Measurements from ENCODE around the gene RGL3. TPM values are rescaled to one million over a fixed set of nuclear protein-coding genes. Genes with fewer than 3 reads are reported as not detected.

The RGL3 gene
- total RNA-seq, 1 donor from 2014 or later, result 3.6 TPM

DNA sequence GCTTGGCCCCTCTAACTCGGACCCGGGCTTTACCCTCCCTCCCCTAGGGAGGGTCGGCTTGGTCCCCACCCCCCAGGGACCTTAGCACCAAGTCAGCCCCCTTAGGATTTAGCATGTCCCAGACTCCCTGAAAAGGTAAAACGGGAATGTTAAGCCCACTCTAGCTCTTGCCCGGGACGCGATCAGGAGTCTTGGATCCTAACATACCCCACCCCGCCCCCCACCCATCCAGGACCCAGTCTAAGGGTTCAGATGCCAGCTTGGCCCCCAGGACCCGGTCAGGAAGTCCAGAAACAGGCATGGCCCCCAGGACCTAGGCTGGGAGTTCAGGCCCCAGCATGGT, 35.4 kb downstream of the RGL3 start:
- no peak overlapping the region for H3K9ac ChIP-seq (ENCODE audit: low read length)
- H3K4me3 Mint-ChIP-seq (ENCODE audit: unreplicated experiment), result peak overlapping the region; percentile 76
- H3K9me3 Mint-ChIP-seq (ENCODE audit: unreplicated experiment), result no peaks in the 10 kb centered on the region
- peaks cover 19% of the 10 kb centered on the region for H3K4me1 ChIP-seq (ENCODE audit: insufficient read depth, low read length)
- no peak for FAIRE-seq
- no peaks in the 10 kb centered on the region for H3K9me3 ChIP-seq (ENCODE audit: insufficient read depth, low read depth, low read length)
- TF ChIP-seq, protein P1, sequence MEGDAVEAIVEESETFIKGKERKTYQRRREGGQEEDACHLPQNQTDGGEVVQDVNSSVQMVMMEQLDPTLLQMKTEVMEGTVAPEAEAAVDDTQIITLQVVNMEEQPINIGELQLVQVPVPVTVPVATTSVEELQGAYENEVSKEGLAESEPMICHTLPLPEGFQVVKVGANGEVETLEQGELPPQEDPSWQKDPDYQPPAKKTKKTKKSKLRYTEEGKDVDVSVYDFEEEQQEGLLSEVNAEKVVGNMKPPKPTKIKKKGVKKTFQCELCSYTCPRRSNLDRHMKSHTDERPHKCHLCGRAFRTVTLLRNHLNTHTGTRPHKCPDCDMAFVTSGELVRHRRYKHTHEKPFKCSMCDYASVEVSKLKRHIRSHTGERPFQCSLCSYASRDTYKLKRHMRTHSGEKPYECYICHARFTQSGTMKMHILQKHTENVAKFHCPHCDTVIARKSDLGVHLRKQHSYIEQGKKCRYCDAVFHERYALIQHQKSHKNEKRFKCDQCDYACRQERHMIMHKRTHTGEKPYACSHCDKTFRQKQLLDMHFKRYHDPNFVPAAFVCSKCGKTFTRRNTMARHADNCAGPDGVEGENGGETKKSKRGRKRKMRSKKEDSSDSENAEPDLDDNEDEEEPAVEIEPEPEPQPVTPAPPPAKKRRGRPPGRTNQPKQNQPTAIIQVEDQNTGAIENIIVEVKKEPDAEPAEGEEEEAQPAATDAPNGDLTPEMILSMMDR (IDR thresholded peaks at IDR 0.05; ENCODE audit: insufficient read depth, low read depth, low read length), result no peak
- TF ChIP-seq EZH2 (IDR thresholded peaks at IDR 0.05; ENCODE audit: insufficient read depth, low read length), result no peak
- no peak for DNase-seq (ENCODE audit: low read depth)
- no peaks in the 10 kb centered on the region for H3K36me3 Mint-ChIP-seq (ENCODE audit: low read depth, unreplicated experiment)
- peak overlapping the region; percentile 69 for H3K4me2 ChIP-seq (ENCODE audit: low read length)
- H3K4me3 ChIP-seq (ENCODE audit: insufficient read depth, low read depth, low read length), result no peak overlapping the region
- peaks cover 1% of the 10 kb centered on the region for H3K4me1 Mint-ChIP-seq (ENCODE audit: low read depth, unreplicated experiment)
- H3K79me2 ChIP-seq (ENCODE audit: insufficient read depth, low read length), result no peaks in the 10 kb centered on the region
- H2AFZ ChIP-seq (ENCODE audit: low read depth, low read length), result no peak overlapping the region
- peaks cover 13% of the 10 kb centered on the region for H3K27me3 ChIP-seq (ENCODE audit: insufficient read depth, low read length)
- H3K27ac Mint-ChIP-seq (ENCODE audit: unreplicated experiment), result no peak overlapping the region
- H4K20me1 ChIP-seq (ENCODE audit: insufficient read depth, low read length), result no peaks in the 10 kb centered on the region
- H3K27me3 Mint-ChIP-seq (ENCODE audit: low read depth, unreplicated experiment), result peaks cover 7% of the 10 kb centered on the region
- no peak overlapping the region for H3K27ac ChIP-seq (ENCODE audit: low read depth, low read length)
- H3K36me3 ChIP-seq (ENCODE audit: insufficient read depth, low read length), result no peaks in the 10 kb centered on the region

DNA sequence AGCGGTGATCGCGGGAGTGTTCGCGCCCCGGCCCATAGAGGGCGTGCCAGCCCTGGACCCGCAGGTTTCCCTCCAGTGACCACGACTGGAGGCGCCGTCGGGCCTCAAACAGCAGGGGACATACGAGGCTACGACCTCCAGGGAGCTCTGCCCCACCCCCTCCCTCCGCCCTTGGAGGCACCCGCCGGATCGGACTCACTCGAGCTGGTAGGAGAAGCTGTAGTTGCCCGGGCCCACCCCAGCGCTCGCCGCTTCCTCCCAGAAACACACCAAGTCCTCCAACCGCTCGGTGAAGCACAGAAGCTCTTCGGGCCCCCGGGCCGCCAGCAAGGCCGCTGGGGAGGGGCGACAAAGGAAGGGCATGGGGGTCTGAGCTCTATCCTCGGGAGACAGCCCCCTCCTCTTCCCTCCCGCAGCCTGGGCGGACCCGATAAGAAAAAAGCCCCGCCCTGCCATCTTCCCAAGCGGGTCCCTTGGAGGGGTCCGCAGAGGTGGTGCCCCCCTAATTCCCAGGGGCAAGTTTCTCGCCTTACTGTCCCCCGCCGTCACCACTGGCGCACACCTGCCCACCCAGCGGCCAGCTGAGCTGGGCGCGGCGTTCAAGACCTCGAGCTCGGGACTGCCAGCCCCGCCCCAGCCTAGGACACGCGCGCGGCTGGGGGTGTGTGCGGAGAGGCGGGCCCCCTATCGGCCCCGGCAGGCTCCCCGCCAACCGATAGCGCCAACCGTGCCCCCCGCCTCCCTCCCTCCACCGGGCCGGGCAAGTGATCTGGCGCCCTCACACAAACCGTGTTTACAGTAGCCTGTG, 36.0 kb downstream of the RGL3 start:
- Histone ChIP-seq H4K20me1 (ENCODE audit: insufficient read depth, low read length) (peaks cover 4% of the 10 kb centered on the region), H3K4me3 (ENCODE audit: insufficient read depth, low read depth, low read length) (peak overlapping the region; percentile 1), H3K36me3 (ENCODE audit: insufficient read depth, low read length) (no peaks in the 10 kb centered on the region), H3K79me2 (ENCODE audit: insufficient read depth, low read length) (no peaks in the 10 kb centered on the region), H3K9ac (ENCODE audit: low read length) (no peak overlapping the region), H3K9me3 (ENCODE audit: insufficient read depth, low read depth, low read length) (no peaks in the 10 kb centered on the region), H3K27ac (ENCODE audit: low read depth, low read length) (no peak overlapping the region), H3K4me2 (ENCODE audit: low read length) (peak overlapping the region; percentile 69), H3K4me1 (ENCODE audit: insufficient read depth, low read length) (peaks cover 25% of the 10 kb centered on the region), H3K27me3 (ENCODE audit: insufficient read depth, low read length) (peaks cover 13% of the 10 kb centered on the region), H2AFZ (ENCODE audit: low read depth, low read length) (peak overlapping the region; percentile 18)
- peaks cover 6% of the 10 kb centered on the region for H3K4me1 Mint-ChIP-seq (ENCODE audit: low read depth, unreplicated experiment)
- no peak for FAIRE-seq
- peak overlapping the region; percentile 76 for H3K4me3 Mint-ChIP-seq (ENCODE audit: unreplicated experiment)
- DNase-seq (ENCODE audit: low read depth), result no peak
- H3K9me3 Mint-ChIP-seq (ENCODE audit: unreplicated experiment), result no peaks in the 10 kb centered on the region
- peaks cover 7% of the 10 kb centered on the region for H3K27me3 Mint-ChIP-seq (ENCODE audit: low read depth, unreplicated experiment)
- H3K27ac Mint-ChIP-seq (ENCODE audit: unreplicated experiment), result peak overlapping the region; percentile 41
- TF ChIP-seq, protein P1 (IDR thresholded peaks at IDR 0.05; ENCODE audit: insufficient read depth, low read depth, low read length), result peak; percentile 25
- peak; percentile 91 for TF ChIP-seq EZH2 (IDR thresholded peaks at IDR 0.05; ENCODE audit: insufficient read depth, low read length)
- H3K36me3 Mint-ChIP-seq (ENCODE audit: low read depth, unreplicated experiment), result no peaks in the 10 kb centered on the region

All from astrocyte (in vitro differentiated cells and primary cell).